PFSK-1 (cell line): Measurements from ENCODE around the gene MAGI1.

Experiments
- FOXP2 ChIP-seq: optimal IDR thresholded peaks from 2 replicates; pipeline ENCODE3; 2011; ENCODE audit warnings: borderline replicate concordance, control low read depth, inconsistent platforms; ENCODE audit not compliant: insufficient read depth; ENCODE audit errors: extremely low read length, extremely low read depth
- POLR2AphosphoS5 ChIP-seq: IDR thresholded peaks from 2 replicates; pipeline ENCODE4 v1.6.1; 2012; ENCODE audit warnings: low read depth, mild to moderate bottlenecking, control low read depth, low read length, moderate library complexity
- SIN3A ChIP-seq: IDR thresholded peaks from 2 replicates; pipeline ENCODE4 v1.6.1; 2012; ENCODE audit warnings: mild to moderate bottlenecking, low read length, moderate library complexity, borderline replicate concordance; ENCODE audit not compliant: insufficient read depth
- TAF1 ChIP-seq: IDR thresholded peaks from 2 replicates; pipeline ENCODE4 v1.6.1; 2012; ENCODE audit warnings: low read length, control low read depth, borderline replicate concordance; ENCODE audit not compliant: insufficient read depth
- TF ChIP-seq, protein P1 (sequence below), 2 experiments: IDR thresholded peaks; 2 replicates each; pipeline versions ENCODE4 v1.6.1 to v1.8.0; 2011 to 2012; ENCODE audit warnings: low read depth in 2 of 2, low read length in 2 of 2, control low read depth in 1 of 2, inconsistent platforms in 1 of 2, mild to moderate bottlenecking in 1 of 2, moderate library complexity in 1 of 2; ENCODE audit not compliant: insufficient read depth in 1 of 2

DNA sequence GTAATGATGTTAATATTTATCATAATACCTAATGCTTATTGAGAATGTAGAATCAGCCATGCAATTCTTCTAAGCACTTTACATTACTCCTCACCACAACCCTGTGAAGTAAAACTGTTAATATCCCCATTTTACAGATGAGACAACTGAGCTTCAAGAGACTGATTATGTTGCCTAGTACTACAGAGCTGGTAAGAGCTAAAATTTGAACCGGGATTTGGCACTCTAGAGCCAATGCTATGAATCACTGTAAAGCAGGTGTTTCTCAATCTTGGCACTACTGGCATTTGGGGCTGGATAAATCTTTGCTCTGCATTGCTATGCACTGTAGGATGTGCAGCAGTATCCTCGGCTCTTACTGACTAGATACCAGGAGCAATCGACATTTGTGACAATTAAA is 367.7 kb downstream of the MAGI1 start:
- TF ChIP-seq, protein P1, sequence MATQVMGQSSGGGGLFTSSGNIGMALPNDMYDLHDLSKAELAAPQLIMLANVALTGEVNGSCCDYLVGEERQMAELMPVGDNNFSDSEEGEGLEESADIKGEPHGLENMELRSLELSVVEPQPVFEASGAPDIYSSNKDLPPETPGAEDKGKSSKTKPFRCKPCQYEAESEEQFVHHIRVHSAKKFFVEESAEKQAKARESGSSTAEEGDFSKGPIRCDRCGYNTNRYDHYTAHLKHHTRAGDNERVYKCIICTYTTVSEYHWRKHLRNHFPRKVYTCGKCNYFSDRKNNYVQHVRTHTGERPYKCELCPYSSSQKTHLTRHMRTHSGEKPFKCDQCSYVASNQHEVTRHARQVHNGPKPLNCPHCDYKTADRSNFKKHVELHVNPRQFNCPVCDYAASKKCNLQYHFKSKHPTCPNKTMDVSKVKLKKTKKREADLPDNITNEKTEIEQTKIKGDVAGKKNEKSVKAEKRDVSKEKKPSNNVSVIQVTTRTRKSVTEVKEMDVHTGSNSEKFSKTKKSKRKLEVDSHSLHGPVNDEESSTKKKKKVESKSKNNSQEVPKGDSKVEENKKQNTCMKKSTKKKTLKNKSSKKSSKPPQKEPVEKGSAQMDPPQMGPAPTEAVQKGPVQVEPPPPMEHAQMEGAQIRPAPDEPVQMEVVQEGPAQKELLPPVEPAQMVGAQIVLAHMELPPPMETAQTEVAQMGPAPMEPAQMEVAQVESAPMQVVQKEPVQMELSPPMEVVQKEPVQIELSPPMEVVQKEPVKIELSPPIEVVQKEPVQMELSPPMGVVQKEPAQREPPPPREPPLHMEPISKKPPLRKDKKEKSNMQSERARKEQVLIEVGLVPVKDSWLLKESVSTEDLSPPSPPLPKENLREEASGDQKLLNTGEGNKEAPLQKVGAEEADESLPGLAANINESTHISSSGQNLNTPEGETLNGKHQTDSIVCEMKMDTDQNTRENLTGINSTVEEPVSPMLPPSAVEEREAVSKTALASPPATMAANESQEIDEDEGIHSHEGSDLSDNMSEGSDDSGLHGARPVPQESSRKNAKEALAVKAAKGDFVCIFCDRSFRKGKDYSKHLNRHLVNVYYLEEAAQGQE (IDR thresholded peaks at IDR 0.05; ENCODE audit: insufficient read depth in 1 of 2, low read depth in 2 of 2, low read length in 2 of 2) = no peak
- TF ChIP-seq TAF1 (no peak), POLR2AphosphoS5 (no peak), FOXP2 (no peak), SIN3A (no peak)
